Measurements from ENCODE around the gene TBC1D24.

GRCh38 chr16:2537451-2538379 lies 62.8 kb downstream of the TBC1D24 start, which contains the start of gene PDPK1:
- TF ChIP-seq POLR2AphosphoS5 (IDR thresholded peaks at IDR 0.05) (peak; percentile 39 to 65 (median 42)), CTCF (IDR thresholded peaks at IDR 0.05) (no peak), POLR2A (IDR thresholded peaks at IDR 0.05) (peak; percentile 67)
